ENCODE results near the gene CIROP. TPM values are rescaled to one million over a fixed set of nuclear protein-coding genes. Genes with fewer than 3 reads are reported as not detected.

Gene CIROP
- total RNA-seq, 4 donors from 2014 or later = 0.19 TPM; not detected in 3

GRCh38 chr14:23143911-23144310 is 39.1 kb upstream of the CIROP start:
- Histone ChIP-seq H3K27ac (replicated peaks in 1 of 4) (peak overlapping the region; percentile 77 to 94 (median 91)), H3K36me3 (peaks cover 19 to 29% (median 22%) of the 10 kb centered on the region in 4 donors), H3K4me3 (no peak overlapping the region), H3K4me1 (peaks cover 53 to 82% (median 77%) of the 10 kb centered on the region in 4 donors), H3K27me3 (no peaks in the 10 kb centered on the region), H3K9me3 (no peaks in the 10 kb centered on the region)
- intact Hi-C loops (cut with DNase I) = no loop called here
- TF ChIP-seq POLR2A (IDR thresholded peaks at IDR 0.05; ENCODE audit: low read depth) (no peak), EP300 (IDR thresholded peaks at IDR 0.05) (no peak)
- 73% methylated on average over 1 of the region's 1 CpG for WGBS
- DNase-seq (ENCODE audit: extremely low spot score) = no peak

GRCh38 chr14:23142826-23143225 is 38.0 kb upstream of the CIROP start:
- Histone ChIP-seq H3K4me3 (no peak overlapping the region), H3K27ac (replicated peaks in 1 of 4) (peak overlapping the region; percentile 77 to 94 (median 91)), H3K27me3 (no peaks in the 10 kb centered on the region), H3K9me3 (no peaks in the 10 kb centered on the region), H3K36me3 (peaks cover 19 to 40% (median 26%) of the 10 kb centered on the region in 4 donors), H3K4me1 (peaks cover 55 to 80% (median 73%) of the 10 kb centered on the region in 4 donors)
- TF ChIP-seq POLR2A (IDR thresholded peaks at IDR 0.05; ENCODE audit: low read depth) = no peak
- no peak for TF ChIP-seq CTCF (IDR thresholded peaks at IDR 0.05)
- no peak for TF ChIP-seq EP300 (IDR thresholded peaks at IDR 0.05)
- TF ChIP-seq POLR2AphosphoS5 (IDR thresholded peaks at IDR 0.05) = no peak
- WGBS = 94% methylated on average over 4 of the region's 4 CpGs
- DNase-seq (ENCODE audit: extremely low spot score) = no peak
- intact Hi-C loops (cut with DNase I) = no loop called here

GRCh38 chr14:23141706-23142444 is 37.1 kb upstream of the CIROP start:
- H3K4me3 ChIP-seq = no peak overlapping the region
- intact Hi-C loops (cut with DNase I) = no loop called here
- peak overlapping the region; percentile 77 to 94 (median 91) for H3K27ac ChIP-seq (replicated peaks in 1 of 4)
- no peaks in the 10 kb centered on the region for H3K27me3 ChIP-seq
- H3K36me3 ChIP-seq = peaks cover 19 to 49% (median 31%) of the 10 kb centered on the region in 4 donors
- 51% methylated on average over 7 of the region's 7 CpGs for WGBS
- TF ChIP-seq POLR2AphosphoS5 (IDR thresholded peaks at IDR 0.05) (peak; percentile 81 to 95), CTCF (IDR thresholded peaks at IDR 0.05) (no peak), EP300 (IDR thresholded peaks at IDR 0.05) (peak; percentile 87), POLR2A (IDR thresholded peaks at IDR 0.05; ENCODE audit: low read depth) (no peak)
- DNase-seq (ENCODE audit: extremely low spot score) = peak; percentile 89
- no peaks in the 10 kb centered on the region for H3K9me3 ChIP-seq
- H3K4me1 ChIP-seq = peaks cover 50 to 80% (median 73%) of the 10 kb centered on the region in 4 donors

GRCh38 chr14:23140371-23140770 is 35.6 kb upstream of the CIROP start:
- intact Hi-C loops (cut with DNase I) = no loop called here
- 85% methylated on average over 6 of the region's 6 CpGs for WGBS
- no peak overlapping the region for H3K4me3 ChIP-seq
- no peak for DNase-seq (ENCODE audit: extremely low spot score)
- peaks cover 19 to 62% (median 41%) of the 10 kb centered on the region in 4 donors for H3K36me3 ChIP-seq
- H3K27me3 ChIP-seq = no peaks in the 10 kb centered on the region
- H3K9me3 ChIP-seq = no peaks in the 10 kb centered on the region
- H3K27ac ChIP-seq (replicated peaks in 1 of 4) = peak overlapping the region in 3 of 4 donors; percentile 62 to 94 (median 90)
- peaks cover 36 to 65% (median 58%) of the 10 kb centered on the region in 4 donors for H3K4me1 ChIP-seq
- TF ChIP-seq POLR2A (IDR thresholded peaks at IDR 0.05; ENCODE audit: low read depth) (no peak), EP300 (IDR thresholded peaks at IDR 0.05) (no peak), CTCF (IDR thresholded peaks at IDR 0.05) (no peak), POLR2AphosphoS5 (IDR thresholded peaks at IDR 0.05) (no peak)

- WGBS = 97% methylated on average over 2 of the region's 2 CpGs
- Histone ChIP-seq H3K27ac (replicated peaks in 1 of 4) (peak overlapping the region in 3 of 4 donors; percentile 62 to 94 (median 90)), H3K9me3 (no peaks in the 10 kb centered on the region), H3K36me3 (peaks cover 19 to 62% (median 41%) of the 10 kb centered on the region in 4 donors), H3K4me3 (no peak overlapping the region), H3K27me3 (no peaks in the 10 kb centered on the region), H3K4me1 (peaks cover 33 to 60% (median 54%) of the 10 kb centered on the region in 4 donors)
- TF ChIP-seq POLR2A (IDR thresholded peaks at IDR 0.05; ENCODE audit: low read depth) = no peak
- intact Hi-C loops (cut with DNase I) = no loop called here
- no peak for DNase-seq (ENCODE audit: extremely low spot score)
Observed at GRCh38 chr14:23139874-23140273, 35.1 kb upstream of the CIROP start.
